Activated T-cell treated with anti-CD3 and anti-CD28 coated beads for 24 hours (primary cell): Measurements from ENCODE around the gene MARCHF10.
"Not testable (repeated sequence)": the region's sequence is repeated elsewhere in the genome, so short reads cannot be mapped to it uniquely, and the experiment has no call there.

Source experiments
- DNase-seq: peaks from one replicate; pipeline ENCODE4 v3.0.0-alpha.2; 2020; ENCODE audit warnings: low read depth

The MARCHF10 gene

GRCh38 chr17:62717889-62718288 is 90.2 kb downstream of the MARCHF10 start:
- no peak for DNase-seq

- no peak for DNase-seq
Observed at GRCh38 chr17:62717589-62717855, 90.6 kb downstream of the MARCHF10 start.

GRCh38 chr17:62716834-62717588 is 91.1 kb downstream of the MARCHF10 start:
- no peak for DNase-seq

- DNase-seq = no peak
Observed at GRCh38 chr17:62715882-62716390, 92.2 kb downstream of the MARCHF10 start.

GRCh38 chr17:62714016-62714777 is 93.9 kb downstream of the MARCHF10 start:
- DNase-seq = no peak

GRCh38 chr17:62713086-62713881 is 94.8 kb downstream of the MARCHF10 start:
- DNase-seq = no peak

- no peak for DNase-seq
Observed at GRCh38 chr17:62712171-62712581, 95.9 kb downstream of the MARCHF10 start.

- no peak for DNase-seq
Observed at GRCh38 chr17:62708587-62708986, 99.5 kb downstream of the MARCHF10 start.

- no peak for DNase-seq
Observed at GRCh38 chr17:62707425-62707739, 100.7 kb downstream of the MARCHF10 start.

GRCh38 chr17:62706598-62707424 is 101.3 kb downstream of the MARCHF10 start:
- no peak for DNase-seq

GRCh38 chr17:62705778-62706597 is 102.1 kb downstream of the MARCHF10 start:
- DNase-seq = no peak

GRCh38 chr17:62705156-62705777 is 102.8 kb downstream of the MARCHF10 start:
- no peak for DNase-seq

- no peak for DNase-seq
Observed at GRCh38 chr17:62704381-62704971, 103.6 kb downstream of the MARCHF10 start.

GRCh38 chr17:62703776-62704380 is 104.2 kb downstream of the MARCHF10 start:
- DNase-seq = peak; percentile 59

GRCh38 chr17:62703261-62703775 is 104.8 kb downstream of the MARCHF10 start:
- DNase-seq = no peak

GRCh38 chr17:62702746-62703260 is 105.3 kb downstream of the MARCHF10 start:
- no peak for DNase-seq

- DNase-seq = no peak
Observed at GRCh38 chr17:62701706-62702085, 106.4 kb downstream of the MARCHF10 start.

GRCh38 chr17:62700964-62701705 is 107.0 kb downstream of the MARCHF10 start:
- DNase-seq = no peak

GRCh38 chr17:62698459-62698858 is 109.7 kb downstream of the MARCHF10 start:
- not testable (repeated sequence) for DNase-seq
